Erythroblast (primary cell): Measurements from ENCODE around the gene DBF4.
"Not testable (repeated sequence)": the region's sequence is repeated elsewhere in the genome, so short reads cannot be mapped to it uniquely, and the experiment has no call there.

Source experiments
- DNase-seq, 2 experiments: peaks; one replicate each; lab custom pipeline; 2025; lab: John Stamatoyannopoulos, UW
- GATA1 ChIP-seq: IDR thresholded peaks from 2 replicates; pipeline ENCODE4 v1.6.1; 2011; ENCODE audit warnings: low read depth, mild to moderate bottlenecking, control low read depth, low read length, moderate library complexity
- POLR2A ChIP-seq: IDR thresholded peaks from 2 replicates; pipeline ENCODE4 v1.6.1; 2011; ENCODE audit warnings: mild to moderate bottlenecking, low read length

The DBF4 gene

GRCh38 chr7:87912121-87912520, 35.8 kb downstream of the DBF4 start:
- TF ChIP-seq GATA1, result no peak
- no peak for TF ChIP-seq POLR2A
- no peak for DNase-seq

DNA sequence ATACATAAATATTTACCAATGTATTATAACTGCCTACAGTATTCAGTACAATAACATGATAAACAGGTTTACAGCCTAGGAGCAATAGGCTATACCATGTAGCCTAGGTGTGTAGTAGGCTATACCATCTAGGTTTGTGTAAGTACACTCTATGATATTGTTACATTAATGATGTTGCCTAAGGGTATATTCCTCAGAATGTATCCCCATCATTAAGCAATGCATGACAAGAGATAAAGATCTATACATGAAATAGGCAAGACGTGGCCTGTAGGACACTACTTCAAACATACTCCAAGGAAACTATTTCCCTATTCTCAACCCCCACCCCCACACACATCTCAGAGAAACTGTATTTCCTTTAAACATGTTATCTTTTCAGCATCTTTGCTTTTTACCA, 42.4 kb downstream of the DBF4 start:
- TF ChIP-seq GATA1 (no peak), POLR2A (no peak)
- DNase-seq, result no peak

DNA sequence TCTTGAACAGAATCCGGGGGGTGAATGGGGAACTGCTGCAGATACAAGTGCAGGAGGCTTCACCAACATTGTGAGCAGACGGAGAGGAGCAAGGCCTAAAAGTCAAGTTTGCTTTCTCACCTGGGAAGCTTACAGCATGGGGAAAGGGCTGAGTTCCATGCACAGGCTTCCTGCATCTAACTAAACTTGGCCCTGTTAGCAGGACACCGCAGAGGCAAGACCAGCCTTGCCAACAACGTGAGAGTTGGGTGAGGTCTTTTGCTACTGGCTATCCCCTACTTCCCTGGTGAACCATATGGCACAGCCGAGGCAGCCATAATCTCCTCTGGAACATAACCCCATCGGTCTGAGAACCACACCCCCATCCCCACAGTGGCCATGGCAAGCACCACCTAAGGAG, 43.6 kb downstream of the DBF4 start:
- DNase-seq, result no peak
- no peak for TF ChIP-seq GATA1
- TF ChIP-seq POLR2A, result no peak

DNA sequence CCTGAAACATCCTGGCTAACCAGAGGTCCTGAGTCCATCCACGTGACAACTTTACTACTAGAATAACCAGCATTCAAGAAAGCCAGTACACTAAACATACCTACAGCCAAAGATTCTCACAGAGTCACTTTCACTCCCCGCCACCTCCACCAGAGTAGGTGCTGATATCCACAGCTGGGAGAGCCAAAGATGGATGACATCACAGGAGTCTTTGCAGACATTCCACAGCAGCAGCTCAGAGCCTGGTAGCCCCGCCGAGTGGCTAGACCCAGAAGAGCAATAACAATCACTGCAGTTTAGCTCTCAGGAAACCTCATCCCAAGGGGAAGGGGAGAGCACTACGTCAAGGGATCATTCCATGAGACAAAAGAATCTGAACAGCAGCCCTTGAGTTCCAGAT, 44.3 kb downstream of the DBF4 start:
- TF ChIP-seq GATA1 (no peak), POLR2A (no peak)
- no peak for DNase-seq

DNA sequence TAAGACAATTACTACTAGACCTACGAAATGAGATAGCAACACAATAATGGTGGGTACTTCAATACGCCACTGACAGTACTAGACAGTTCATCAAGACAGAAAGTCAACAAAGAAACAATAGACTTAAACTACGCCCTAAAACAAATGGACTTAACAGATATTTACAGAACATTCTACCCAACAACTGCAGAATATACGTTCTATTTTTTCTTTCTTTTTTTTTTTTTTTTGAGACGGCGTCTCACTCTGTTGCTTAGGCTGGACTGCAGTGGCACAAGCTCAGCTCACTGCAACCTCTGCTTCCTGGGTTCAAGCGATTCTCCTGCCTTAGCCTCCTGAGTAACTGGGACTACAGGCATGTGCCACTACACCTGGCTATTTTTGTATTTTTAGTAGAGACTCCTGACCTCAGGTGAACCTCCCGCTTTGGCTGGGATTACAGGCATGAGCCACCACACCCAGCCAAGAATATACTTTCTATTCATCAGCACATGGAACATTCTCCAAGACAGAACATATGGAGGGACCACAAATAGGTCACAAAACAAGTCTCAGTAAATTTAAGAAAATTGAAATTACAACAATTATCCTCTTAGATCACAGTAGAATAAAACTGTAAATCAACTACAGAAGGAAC, 46.6 kb downstream of the DBF4 start:
- not testable (repeated sequence) for DNase-seq

DNA sequence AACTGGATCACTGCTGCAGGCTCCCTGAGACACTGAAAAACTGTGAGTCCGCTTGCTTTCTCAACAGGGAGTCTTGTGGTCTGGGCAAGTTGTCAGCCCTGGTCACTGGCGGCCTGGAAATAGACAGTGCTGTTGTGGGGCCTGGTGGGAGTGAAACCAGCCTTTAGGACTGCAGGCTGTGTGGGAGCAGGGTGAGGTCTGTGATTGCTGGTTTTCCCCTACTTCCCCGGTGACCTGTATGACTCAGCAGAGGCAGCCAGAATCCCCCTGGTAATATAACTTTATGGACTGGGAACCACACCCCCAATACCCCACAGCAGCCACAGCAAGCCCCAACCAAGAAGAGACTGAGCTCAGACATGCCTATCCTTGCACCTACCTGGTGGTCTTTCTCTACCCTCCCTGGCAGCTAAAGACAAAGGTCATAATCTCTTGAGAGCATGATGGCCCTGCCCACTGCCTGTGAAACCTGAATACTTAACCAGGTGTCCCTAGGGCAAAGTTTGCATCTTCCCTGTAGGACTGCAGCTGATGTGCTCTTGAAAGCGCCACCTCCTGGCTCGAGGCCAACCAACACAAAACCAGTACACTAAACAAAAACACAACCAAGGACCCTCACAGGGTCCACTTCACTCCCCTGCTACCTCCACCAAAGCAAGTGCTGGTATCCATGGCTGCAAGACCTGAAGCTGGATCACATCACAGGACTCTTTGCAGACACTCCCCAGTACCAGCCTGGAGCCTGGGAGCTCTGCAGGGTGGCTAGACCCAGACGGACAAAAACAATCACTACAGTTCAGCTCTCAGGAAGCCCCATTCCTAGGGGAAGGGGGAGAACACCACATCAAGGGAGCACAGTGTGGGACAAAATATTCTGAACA, 50.5 kb downstream of the DBF4 start:
- TF ChIP-seq POLR2A, result no peak
- TF ChIP-seq GATA1, result no peak
- DNase-seq, result no peak

GRCh38 chr7:87933605-87933952, 57.3 kb downstream of the DBF4 start:
- DNase-seq, result no peak
- no peak for TF ChIP-seq GATA1
- TF ChIP-seq POLR2A, result no peak

DNA sequence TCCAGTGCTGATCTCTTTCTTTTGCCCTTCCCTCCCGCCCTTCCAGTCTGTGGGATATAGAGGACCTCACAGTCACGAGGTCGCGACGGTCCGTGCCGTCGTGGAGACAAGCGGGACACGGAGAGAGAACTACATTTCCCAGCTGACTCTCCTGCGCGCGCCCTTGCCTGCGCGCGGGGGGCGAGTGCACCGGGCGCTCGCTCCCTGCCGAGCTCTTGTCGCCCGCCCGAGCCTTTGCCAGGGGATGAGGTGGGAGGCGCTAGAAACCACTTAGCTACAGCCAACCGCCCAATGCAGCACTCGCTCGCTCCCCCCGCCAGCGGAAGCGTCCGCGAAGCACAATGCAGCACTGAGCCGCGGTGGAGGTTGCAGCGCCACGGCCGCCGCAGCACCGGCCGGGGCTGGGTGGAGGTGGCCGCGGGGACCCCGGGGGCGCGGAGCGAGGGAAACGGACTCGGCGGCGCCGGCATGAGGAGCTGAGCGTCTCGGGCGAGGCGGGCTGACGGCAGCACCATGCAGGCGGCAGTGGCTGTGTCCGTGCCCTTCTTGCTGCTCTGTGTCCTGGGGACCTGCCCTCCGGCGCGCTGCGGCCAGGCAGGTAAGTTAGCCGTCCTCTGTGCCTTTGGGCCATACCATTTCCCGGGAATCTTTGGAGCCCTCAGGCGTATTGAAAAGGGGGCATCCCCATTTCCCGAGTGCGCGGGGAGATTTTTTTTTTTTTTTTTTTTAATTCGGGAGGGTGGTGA, 57.8 kb downstream of the DBF4 start, which contains the start of gene ADAM22:
Gene ADAM22, plus strand, starts transcription at position 299 of the 746 bp plus-strand sequence. Its CDS starts 215 bp downstream, at position 514.
- peak; percentile 82 to 88 for DNase-seq
- TF ChIP-seq GATA1 (no peak), POLR2A (peak; percentile 30)

GRCh38 chr7:87934699-87935383, 58.5 kb downstream of the DBF4 start:
- DNase-seq, result peak; percentile 27
- TF ChIP-seq GATA1 (no peak), POLR2A (no peak)

- TF ChIP-seq POLR2A (no peak), GATA1 (no peak)
- no peak for DNase-seq
Observed at GRCh38 chr7:87935384-87935706, 59.1 kb downstream of the DBF4 start.

- DNase-seq, result no peak
- TF ChIP-seq POLR2A, result no peak
- TF ChIP-seq GATA1, result no peak
Observed at GRCh38 chr7:87941138-87941537, 64.8 kb downstream of the DBF4 start.

GRCh38 chr7:87944547-87944946, 68.3 kb downstream of the DBF4 start:
- TF ChIP-seq GATA1, result no peak
- TF ChIP-seq POLR2A, result no peak
- DNase-seq, result no peak

GRCh38 chr7:87945926-87946325, 69.6 kb downstream of the DBF4 start:
- not testable (repeated sequence) for DNase-seq

DNA sequence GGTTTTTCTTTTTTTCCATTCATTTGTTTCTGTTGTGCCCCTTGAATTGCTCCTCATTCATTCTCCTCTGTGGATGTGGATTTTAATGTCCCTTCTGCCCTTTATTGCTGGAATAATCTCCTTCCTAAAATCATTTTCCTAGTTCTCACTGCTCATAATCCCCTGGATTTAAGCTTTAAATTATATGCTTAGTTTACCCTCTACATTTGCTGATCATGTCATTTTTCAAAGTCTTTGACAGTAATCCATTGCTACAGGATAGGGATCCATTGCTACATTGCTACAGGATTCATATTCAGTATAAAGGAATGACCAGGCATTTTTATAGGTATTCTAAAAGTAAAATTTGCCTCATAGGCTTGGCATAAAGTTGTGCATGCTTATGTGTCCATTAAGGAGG, 72.1 kb downstream of the DBF4 start:
- TF ChIP-seq POLR2A (no peak), GATA1 (no peak)

More for the DNA sequence above, 72.1 kb downstream of the DBF4 start:
- no peak for DNase-seq
